GM23248 (cell line): ENCODE measurements around the gene PHLDA3.

Experiments
- EZH2 ChIP-seq: fragments of 200-600 bp; sonication (generic); IDR thresholded peaks from 2 replicates; pipeline ENCODE4 v1.6.1; 2018; ENCODE audit warnings: antibody characterized with exemption, mild to moderate bottlenecking; ENCODE audit not compliant: insufficient read depth, poor library complexity, severe bottlenecking
- EZH2phosphoT487 ChIP-seq: fragments of 200-600 bp; sonication (generic); IDR thresholded peaks from 2 replicates; pipeline ENCODE4 v1.6.1; 2018; ENCODE audit warnings: antibody characterized with exemption, moderate library complexity, mild to moderate bottlenecking, low read depth; ENCODE audit not compliant: insufficient read depth

DNA sequence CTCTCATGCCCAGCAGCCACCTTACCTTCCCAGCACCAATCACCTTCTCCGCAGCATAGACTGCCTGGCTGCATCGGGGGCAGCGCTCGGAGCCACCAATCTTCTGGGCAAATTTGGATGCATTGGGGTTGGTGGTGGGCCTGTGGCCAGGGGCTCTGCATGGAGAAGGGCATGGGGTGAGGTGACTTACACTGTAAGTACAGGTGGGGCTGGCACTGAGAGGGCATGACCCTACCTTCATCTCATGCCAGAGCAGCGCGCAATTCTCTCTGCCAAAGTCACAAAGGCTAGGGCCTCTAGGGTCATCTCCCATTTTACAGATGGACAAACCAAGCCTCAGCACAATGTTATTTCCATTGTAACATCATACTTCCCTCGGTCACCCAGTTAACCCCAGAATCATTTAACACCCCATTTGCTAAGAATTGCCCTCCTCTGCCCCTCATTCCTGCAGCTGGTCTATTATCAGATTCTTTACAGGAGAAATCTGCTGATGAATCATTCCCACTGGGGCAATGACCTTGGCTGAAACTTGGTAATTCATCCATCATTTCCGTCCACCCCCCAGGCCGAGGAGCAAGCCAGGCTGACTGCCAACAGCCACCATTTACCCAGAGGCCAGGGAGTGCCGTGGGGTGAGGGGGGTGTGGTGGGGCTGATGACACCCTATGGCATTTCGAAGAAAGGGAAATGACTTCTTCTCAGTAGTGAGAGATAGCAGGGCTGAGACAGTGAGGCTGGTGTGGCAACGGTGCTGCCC lies 20.0 kb upstream of the PHLDA3 start:
- TF ChIP-seq EZH2 = no peak
- TF ChIP-seq EZH2phosphoT487 = 0 out of 2 replicates have a peak, but pooled peaks have one; percentile 54
